ENCODE measurements around the gene UMODL1.
A peak's percentile ranks its signal among the peaks of the same experiment; 100 is the strongest.

Gene UMODL1

GRCh38 chr21:42153046-42153686 is 82.0 kb downstream of the UMODL1 start:
- DNase-seq (ENCODE audit: low read depth), result no peak

GRCh38 chr21:42153746-42154145 is 82.6 kb downstream of the UMODL1 start:
- DNase-seq (ENCODE audit: low read depth), result no peak

- no peak for DNase-seq (ENCODE audit: low read depth)
These were observed 83.3 kb downstream of the UMODL1 start for GRCh38 chr21:42154237-42155044.

GRCh38 chr21:42155045-42155855 is 84.1 kb downstream of the UMODL1 start:
- DNase-seq (ENCODE audit: low read depth), result no peak

- no peak for DNase-seq (ENCODE audit: low read depth)
These were observed 85.8 kb downstream of the UMODL1 start for GRCh38 chr21:42156690-42157605.

- no peak for DNase-seq (ENCODE audit: low read depth)
These were observed 86.6 kb downstream of the UMODL1 start for GRCh38 chr21:42157606-42158310.

- no peak for DNase-seq (ENCODE audit: low read depth)
These were observed 87.7 kb downstream of the UMODL1 start for GRCh38 chr21:42158846-42159245.

- no peak for DNase-seq (ENCODE audit: low read depth)
These were observed 88.5 kb downstream of the UMODL1 start for GRCh38 chr21:42159560-42160110.

GRCh38 chr21:42160111-42160721 is 89.1 kb downstream of the UMODL1 start:
- no peak for DNase-seq (ENCODE audit: low read depth)

- DNase-seq (ENCODE audit: low read depth), result no peak
These were observed 89.6 kb downstream of the UMODL1 start for GRCh38 chr21:42160765-42161164.

- DNase-seq (ENCODE audit: low read depth), result no peak
These were observed 90.4 kb downstream of the UMODL1 start for GRCh38 chr21:42161401-42161955.

- no peak for DNase-seq (ENCODE audit: low read depth)
These were observed 91.0 kb downstream of the UMODL1 start for GRCh38 chr21:42161956-42162681.

- no peak for DNase-seq (ENCODE audit: low read depth)
These were observed 91.9 kb downstream of the UMODL1 start for GRCh38 chr21:42162831-42163510.

GRCh38 chr21:42163511-42163863 is 92.4 kb downstream of the UMODL1 start:
- no peak for DNase-seq (ENCODE audit: low read depth)

- DNase-seq (ENCODE audit: low read depth), result peak; percentile 15
These were observed 93.1 kb downstream of the UMODL1 start for GRCh38 chr21:42164064-42164789.

GRCh38 chr21:42164818-42165217 is 93.7 kb downstream of the UMODL1 start:
- no peak for DNase-seq (ENCODE audit: low read depth)

GRCh38 chr21:42165901-42166300 is 94.8 kb downstream of the UMODL1 start:
- DNase-seq (ENCODE audit: low read depth), result no peak

- no peak for DNase-seq (ENCODE audit: low read depth)
These were observed 98.6 kb downstream of the UMODL1 start for GRCh38 chr21:42169758-42170157.

Measured in stimulated activated CD8-positive, alpha-beta memory T cell treated with anti-CD3 and anti-CD28 coated beads, Interleukin-12 subunit alpha, Interleukin-12 subunit beta, amount 100 ng/mL, for 1 hour (primary cell).